Thoracic aorta (tissue), 2 donors: ENCODE results near the gene PDF. TPM values are rescaled to one million over a fixed set of nuclear protein-coding genes. Genes with fewer than 3 reads are reported as not detected.

Source experiments
- ATAC-seq: fragments of 150-250 bp; one replicate; pipeline ENCODE4 v1.8.0; 2017; ENCODE audit warnings: low read depth; ENCODE audit not compliant: insufficient number of reproducible peaks, low FRiP score
- DNase-seq: peaks from one replicate; pipeline ENCODE4 v3.0.0-alpha.2; 2020; ENCODE audit warnings: low spot score
- H3K27ac ChIP-seq, 2 donors: fragments of 200-600 bp; sonication (generic); 1 replicate in 1 of 2; 2 replicates in 1 of 2; pipeline ENCODE4 v1.5.1; 2016; ENCODE audit warnings: mild to moderate bottlenecking in 2 of 2, moderate library complexity in 2 of 2
- H3K27me3 ChIP-seq: fragments of 200-600 bp; sonication (generic); replicated peaks from 2 replicates; pipeline ENCODE4 v1.6.0; 2016; ENCODE audit warnings: mild to moderate bottlenecking; ENCODE audit not compliant: insufficient read depth
- H3K36me3 ChIP-seq: fragments of 200-600 bp; sonication (generic); one replicate; pipeline ENCODE4 v1.5.1; 2016
- H3K4me1 ChIP-seq, 2 donors: fragments of 200-600 bp; sonication (generic); 1 replicate in 1 of 2; 2 replicates in 1 of 2; pipeline versions ENCODE4 v1.5.1 to v1.6.0; 2016; ENCODE audit warnings: low read depth in 2 of 2, mild to moderate bottlenecking in 1 of 2; ENCODE audit not compliant: control insufficient read depth in 1 of 2
- H3K4me3 ChIP-seq: fragments of 200-600 bp; sonication (generic); 2 replicates; pipeline ENCODE4 v1.5.1; 2016; ENCODE audit warnings: mild to moderate bottlenecking
- H3K9me3 ChIP-seq: fragments of 200-600 bp; sonication (generic); 2 replicates; pipeline ENCODE4 v1.5.1; 2016
- total RNA-seq, 2 donors: library from RNA; depleted of rRNA; stranded (reverse); fragments of >200 nt; gene quantifications; one replicate each; pipeline versions ENCODE4 v1.1.0 to v1.2.3, GENCODE V29; 2016
- TF ChIP-seq, protein P1 (sequence below): fragments of 200-600 bp; sonication (generic); IDR thresholded peaks from one replicate; pipeline ENCODE4 v1.5.1; 2019; ENCODE audit warnings: antibody characterized with exemption

Gene PDF
- total RNA-seq, 2 donors from 2014 or later, result 24.3 to 25.6 TPM

DNA sequence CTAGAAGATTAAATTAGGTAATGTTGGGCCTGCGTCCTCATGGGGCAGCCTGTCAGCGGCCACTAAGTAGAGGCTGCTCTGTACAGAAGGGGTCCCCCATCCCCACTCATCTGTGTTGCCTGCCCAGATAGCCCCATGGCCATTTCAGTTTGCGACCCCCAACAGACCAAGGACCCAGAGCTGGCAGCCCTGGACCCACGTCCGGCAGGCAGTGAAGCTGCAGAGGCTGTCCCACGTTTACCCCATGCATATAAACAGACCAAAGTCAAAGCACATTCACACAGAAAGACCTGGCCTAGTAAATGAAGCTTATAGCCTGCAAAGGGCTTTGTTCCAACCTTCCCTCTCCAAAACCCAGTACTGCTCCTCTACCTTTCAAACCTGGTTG lies 4.6 kb downstream of the PDF start:
- ATAC-seq (no peak), DNase-seq (no peak)
- TF ChIP-seq, protein P1, sequence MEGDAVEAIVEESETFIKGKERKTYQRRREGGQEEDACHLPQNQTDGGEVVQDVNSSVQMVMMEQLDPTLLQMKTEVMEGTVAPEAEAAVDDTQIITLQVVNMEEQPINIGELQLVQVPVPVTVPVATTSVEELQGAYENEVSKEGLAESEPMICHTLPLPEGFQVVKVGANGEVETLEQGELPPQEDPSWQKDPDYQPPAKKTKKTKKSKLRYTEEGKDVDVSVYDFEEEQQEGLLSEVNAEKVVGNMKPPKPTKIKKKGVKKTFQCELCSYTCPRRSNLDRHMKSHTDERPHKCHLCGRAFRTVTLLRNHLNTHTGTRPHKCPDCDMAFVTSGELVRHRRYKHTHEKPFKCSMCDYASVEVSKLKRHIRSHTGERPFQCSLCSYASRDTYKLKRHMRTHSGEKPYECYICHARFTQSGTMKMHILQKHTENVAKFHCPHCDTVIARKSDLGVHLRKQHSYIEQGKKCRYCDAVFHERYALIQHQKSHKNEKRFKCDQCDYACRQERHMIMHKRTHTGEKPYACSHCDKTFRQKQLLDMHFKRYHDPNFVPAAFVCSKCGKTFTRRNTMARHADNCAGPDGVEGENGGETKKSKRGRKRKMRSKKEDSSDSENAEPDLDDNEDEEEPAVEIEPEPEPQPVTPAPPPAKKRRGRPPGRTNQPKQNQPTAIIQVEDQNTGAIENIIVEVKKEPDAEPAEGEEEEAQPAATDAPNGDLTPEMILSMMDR, result no peak
- H3K4me1 ChIP-seq, result peaks cover 4 to 40% of the 10 kb centered on the region in 2 donors
- no peaks in the 10 kb centered on the region for H3K27me3 ChIP-seq
- H3K4me3 ChIP-seq, result no peak overlapping the region
- no peaks in the 10 kb centered on the region for H3K9me3 ChIP-seq
- H3K36me3 ChIP-seq, result peaks cover 49% of the 10 kb centered on the region
- no peak overlapping the region for H3K27ac ChIP-seq

DNA sequence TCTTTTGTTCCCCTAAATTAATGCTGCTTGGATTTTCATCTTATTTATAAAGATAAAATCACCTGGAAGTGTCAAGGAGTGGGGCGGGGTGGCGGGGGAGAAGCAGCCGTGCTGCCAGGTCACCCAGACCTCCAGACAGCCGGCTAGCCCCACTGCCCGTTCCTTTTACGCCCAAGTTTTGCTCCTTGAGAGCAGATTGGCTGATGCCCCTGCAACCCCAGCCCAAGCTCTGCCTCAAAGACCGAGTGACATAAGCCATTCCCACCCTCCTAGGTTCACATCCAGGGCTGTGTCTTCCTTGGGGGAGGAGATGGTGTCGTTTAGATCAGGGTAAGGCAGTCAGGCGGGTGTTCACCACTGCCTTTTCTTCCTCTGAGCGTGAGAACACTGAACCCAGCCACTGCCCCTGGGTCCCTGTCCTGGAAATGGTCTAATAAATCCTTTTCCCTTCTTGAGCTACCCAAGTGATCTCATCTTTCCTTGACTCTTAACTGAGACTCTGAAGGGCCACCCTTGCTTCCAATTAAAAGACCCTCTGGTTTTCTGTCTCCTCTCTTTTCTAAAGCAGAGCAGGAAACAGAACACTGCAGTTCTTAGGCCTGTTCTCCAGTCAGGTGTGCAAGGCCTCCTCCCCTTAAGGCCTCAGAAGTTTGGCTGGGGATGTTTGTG lies 5.7 kb downstream of the PDF start:
- Histone ChIP-seq H3K4me3 (no peak overlapping the region), H3K9me3 (no peaks in the 10 kb centered on the region), H3K27me3 (no peaks in the 10 kb centered on the region), H3K27ac (no peak overlapping the region), H3K36me3 (peaks cover 59% of the 10 kb centered on the region), H3K4me1 (peaks cover 4 to 38% of the 10 kb centered on the region in 2 donors)
- TF ChIP-seq, protein P1, result no peak
- ATAC-seq (no peak), DNase-seq (no peak)

DNA sequence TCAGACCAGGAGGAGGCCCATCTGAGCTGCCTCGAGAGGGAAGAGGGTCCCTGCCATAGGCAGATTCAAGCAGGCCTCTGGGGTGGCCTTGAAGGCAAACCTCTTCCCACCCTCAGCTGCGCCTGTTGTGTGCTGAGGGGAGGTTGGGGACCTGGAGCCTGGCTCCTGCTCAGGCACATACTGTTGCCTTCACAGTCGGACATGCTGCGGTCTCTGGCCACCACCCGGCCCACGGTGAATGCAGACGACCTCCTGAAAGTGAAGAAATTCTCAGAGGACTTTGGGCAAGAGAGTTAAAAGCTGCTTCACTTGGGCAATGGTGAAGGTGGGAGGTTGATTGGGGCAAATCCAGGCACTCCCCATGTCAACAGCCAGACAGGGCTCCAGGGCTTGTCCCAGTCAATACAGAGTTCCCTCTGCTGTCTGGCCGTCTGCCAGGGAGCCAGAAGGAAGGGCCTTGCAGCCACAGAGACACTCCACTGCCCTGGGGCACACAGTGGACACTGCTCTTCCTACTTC lies 6.3 kb downstream of the PDF start:
- ATAC-seq, result no peak
- peaks cover 0 to 31% of the 10 kb centered on the region in 2 donors for H3K4me1 ChIP-seq
- TF ChIP-seq, protein P1, result no peak
- DNase-seq, result no peak
- H3K27ac ChIP-seq, result no peak overlapping the region
- H3K36me3 ChIP-seq, result peaks cover 66% of the 10 kb centered on the region
- H3K4me3 ChIP-seq, result no peak overlapping the region
- H3K27me3 ChIP-seq, result no peaks in the 10 kb centered on the region
- H3K9me3 ChIP-seq, result no peaks in the 10 kb centered on the region

DNA sequence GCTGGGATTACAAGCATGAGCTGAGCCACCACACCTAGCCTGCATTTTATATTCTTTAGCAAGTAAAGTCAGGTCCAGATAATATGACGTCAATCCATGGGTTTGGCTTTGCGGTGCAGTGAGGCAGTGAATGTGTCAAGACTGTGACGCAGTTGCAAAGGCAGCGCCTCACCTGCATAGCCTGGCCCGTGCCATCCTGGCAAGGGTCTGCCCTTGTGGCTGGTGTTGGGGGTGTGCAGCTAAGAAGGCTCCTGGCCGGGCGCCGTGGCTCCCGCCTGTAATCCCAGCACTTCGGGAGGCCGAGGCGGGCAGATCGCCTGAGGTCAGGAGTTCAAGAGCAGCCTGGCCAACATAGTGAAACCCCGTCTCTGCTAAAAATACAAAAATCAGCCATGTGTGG lies 7.0 kb downstream of the PDF start:
- DNase-seq (no peak), ATAC-seq (no peak)
- H3K27ac ChIP-seq, result no peak overlapping the region
- TF ChIP-seq, protein P1, result no peak
- no peaks in the 10 kb centered on the region for H3K9me3 ChIP-seq
- no peak overlapping the region for H3K4me3 ChIP-seq
- peaks cover 0 to 25% of the 10 kb centered on the region in 2 donors for H3K4me1 ChIP-seq
- H3K27me3 ChIP-seq, result no peaks in the 10 kb centered on the region
- H3K36me3 ChIP-seq, result peaks cover 72% of the 10 kb centered on the region

DNA sequence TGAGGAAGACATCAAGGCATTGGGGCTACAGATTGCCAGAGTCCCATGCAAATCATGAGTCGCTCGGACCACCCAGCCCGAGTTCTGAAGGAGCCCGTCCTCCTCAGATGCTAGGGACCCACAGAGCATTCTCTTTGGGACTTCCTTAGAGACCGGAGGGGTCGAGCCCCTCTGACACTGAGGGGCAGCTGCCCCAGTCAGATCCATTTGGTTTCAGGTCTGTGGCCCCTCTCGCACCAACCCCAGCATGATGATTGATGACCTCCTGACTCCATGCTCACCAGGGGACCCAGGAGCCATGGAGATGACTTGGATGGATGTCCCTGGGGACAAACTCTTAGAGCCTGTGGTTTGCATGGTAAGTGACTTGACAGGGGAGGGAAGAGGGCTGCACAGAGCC lies 8.0 kb downstream of the PDF start:
- ATAC-seq, result no peak
- no peak for DNase-seq
- Histone ChIP-seq H3K36me3 (peaks cover 79% of the 10 kb centered on the region), H3K27ac (no peak overlapping the region), H3K4me3 (no peak overlapping the region), H3K4me1 (peaks cover 0 to 21% of the 10 kb centered on the region in 2 donors), H3K27me3 (no peaks in the 10 kb centered on the region), H3K9me3 (no peaks in the 10 kb centered on the region)
- TF ChIP-seq, protein P1, result no peak
